ENCODE measurements around the gene COPS3. TPM values are rescaled to one million over a fixed set of nuclear protein-coding genes. Genes with fewer than 3 reads are reported as not detected.
"Not testable (repeated sequence)": the region's sequence is repeated elsewhere in the genome, so short reads cannot be mapped to it uniquely, and the experiment has no call there.

COPS3 gene
- total RNA-seq, 1 experiment from 2014 or later = 113 TPM

GRCh38 chr17:17279316-17279715 lies 1.7 kb downstream of the COPS3 start:
- peaks cover 9% of the 10 kb centered on the region for H3K79me1 ChIP-seq (ENCODE audit: insufficient read depth, low read depth, low read length, poor library complexity, severe bottlenecking)
- H2AFZ ChIP-seq (ENCODE audit: low read length) = no peak overlapping the region

GRCh38 chr17:17277431-17277830 lies 3.6 kb downstream of the COPS3 start:
- H3K79me2 ChIP-seq (ENCODE audit: insufficient read depth, low read length) = peaks cover 23% of the 10 kb centered on the region

More at GRCh38 chr17:17279316-17279715, 1.7 kb downstream of the COPS3 start:
- no peak for DNase-seq
- H3K27me3 ChIP-seq (ENCODE audit: insufficient read depth, low read length) = no peaks in the 10 kb centered on the region
- no peak overlapping the region for H3K4ac ChIP-seq (ENCODE audit: low read depth, low read length)
- H3K79me2 ChIP-seq (ENCODE audit: insufficient read depth, low read length) = peaks cover 23% of the 10 kb centered on the region
- no peaks in the 10 kb centered on the region for H3K4me1 ChIP-seq (ENCODE audit: insufficient read depth, low read length)
- no peak overlapping the region for H2BK20ac ChIP-seq (ENCODE audit: low read depth, low read length, poor library complexity, severe bottlenecking)
- no peak overlapping the region for H2BK120ac ChIP-seq (ENCODE audit: low read depth, low read length, poor library complexity, severe bottlenecking)
- H4K5ac ChIP-seq (ENCODE audit: insufficient read length, low read depth, low read length) = no peak overlapping the region
- no peaks in the 10 kb centered on the region for H3K27me3 Mint-ChIP-seq (ENCODE audit: low read depth)
- H3K18ac ChIP-seq (ENCODE audit: insufficient read length, low read depth, low read length) = no peak overlapping the region
- H3K36me3 Mint-ChIP-seq (ENCODE audit: insufficient read depth in 1 of 3, low read depth in 3 of 3) = peaks cover 9 to 19% (median 13%) of the 10 kb centered on the region in 3 experiments; a peak in 6 of 7 replicates
- H3K4me1 Mint-ChIP-seq = peaks cover 16 to 17% of the 10 kb centered on the region in 2 experiments
- TF ChIP-seq CTCF (conservative IDR thresholded peaks at IDR 0.05) = no peak
- H3K4me3 Mint-ChIP-seq = peak overlapping the region; percentile 91 to 97
- peak overlapping the region; percentile 98 for H3K4me2 ChIP-seq (ENCODE audit: insufficient read depth, insufficient read length, low read length)
- peaks cover 9% of the 10 kb centered on the region for H3K23me2 ChIP-seq (ENCODE audit: insufficient read length, low read depth, low read length, poor library complexity, severe bottlenecking)
- no peak overlapping the region for H2BK5ac ChIP-seq (ENCODE audit: insufficient read length, low read length)
- no CpG with 5 or more reads among the region's 4 CpGs for WGBS (ENCODE audit: extremely low coverage, insufficient read length, low lambda C conversion rate)
- no peak overlapping the region for H2AK5ac ChIP-seq (ENCODE audit: insufficient read length, low read length)
- peak overlapping the region; percentile 51 for H3K9ac ChIP-seq (ENCODE audit: extremely low read depth, insufficient read length, low read length)
- no peak overlapping the region for H2BK15ac ChIP-seq (ENCODE audit: low read depth, low read length)
- H4K91ac ChIP-seq (ENCODE audit: insufficient read length, low read depth, low read length) = no peak overlapping the region
- H4K20me1 ChIP-seq (ENCODE audit: control insufficient read depth, insufficient read depth, insufficient read length) = no peaks in the 10 kb centered on the region
- no peak overlapping the region for H4K8ac ChIP-seq (replicated peaks; ENCODE audit: insufficient read length, low read depth, low read length)
- no peak overlapping the region for H3K14ac ChIP-seq (ENCODE audit: insufficient read depth, low read length)
- no peak overlapping the region for H3K27ac ChIP-seq (ENCODE audit: insufficient read length, low read depth, low read length)
- H3K9me3 Mint-ChIP-seq = no peaks in the 10 kb centered on the region
- H2BK12ac ChIP-seq (ENCODE audit: insufficient read length, low read depth, low read length) = no peak overlapping the region
- no peaks in the 10 kb centered on the region for H3K9me3 ChIP-seq (ENCODE audit: control insufficient read depth, low read depth, low read length)
- no peak overlapping the region for H3K23ac ChIP-seq (ENCODE audit: insufficient read length, low read depth, low read length)
- no peak overlapping the region for H3T11ph ChIP-seq (ENCODE audit: low read length)
- H3K27ac Mint-ChIP-seq = no peak overlapping the region; a peak in 1 of 7 replicates
- H3K56ac ChIP-seq (ENCODE audit: insufficient read length, low read depth, low read length) = no peak overlapping the region

More at GRCh38 chr17:17277431-17277830, 3.6 kb downstream of the COPS3 start:
- H3K79me1 ChIP-seq (ENCODE audit: insufficient read depth, low read depth, low read length, poor library complexity, severe bottlenecking) = peaks cover 14% of the 10 kb centered on the region
- no CpG with 5 or more reads among the region's 5 CpGs for WGBS (ENCODE audit: extremely low coverage, insufficient read length, low lambda C conversion rate)
- not testable (repeated sequence) for H3K9me3 Mint-ChIP-seq; H3T11ph ChIP-seq (ENCODE audit: low read length); H2AFZ ChIP-seq (ENCODE audit: low read length); H4K91ac ChIP-seq (ENCODE audit: insufficient read length, low read depth, low read length); H4K5ac ChIP-seq (ENCODE audit: insufficient read length, low read depth, low read length); H3K18ac ChIP-seq (ENCODE audit: insufficient read length, low read depth, low read length); H3K14ac ChIP-seq (ENCODE audit: insufficient read depth, low read length); H3K4ac ChIP-seq (ENCODE audit: low read depth, low read length); H3K23ac ChIP-seq (ENCODE audit: insufficient read length, low read depth, low read length); H3K56ac ChIP-seq (ENCODE audit: insufficient read length, low read depth, low read length); H2AK5ac ChIP-seq (ENCODE audit: insufficient read length, low read length); H2BK20ac ChIP-seq (ENCODE audit: low read depth, low read length, poor library complexity, severe bottlenecking); H2BK120ac ChIP-seq (ENCODE audit: low read depth, low read length, poor library complexity, severe bottlenecking); H3K9me3 ChIP-seq (ENCODE audit: control insufficient read depth, low read depth, low read length); H4K8ac ChIP-seq (replicated peaks; ENCODE audit: insufficient read length, low read depth, low read length); H4K20me1 ChIP-seq (ENCODE audit: control insufficient read depth, insufficient read depth, insufficient read length); H2BK5ac ChIP-seq (ENCODE audit: insufficient read length, low read length); H3K9ac ChIP-seq (ENCODE audit: extremely low read depth, insufficient read length, low read length); H3K27me3 ChIP-seq (ENCODE audit: insufficient read depth, low read length); DNase-seq; H2BK15ac ChIP-seq (ENCODE audit: low read depth, low read length); H3K27ac Mint-ChIP-seq; H3K4me1 ChIP-seq (ENCODE audit: insufficient read depth, low read length); H3K27ac ChIP-seq (ENCODE audit: insufficient read length, low read depth, low read length); H3K4me3 Mint-ChIP-seq; H3K23me2 ChIP-seq (ENCODE audit: insufficient read length, low read depth, low read length, poor library complexity, severe bottlenecking); H2BK12ac ChIP-seq (ENCODE audit: insufficient read length, low read depth, low read length); H3K27me3 Mint-ChIP-seq (ENCODE audit: low read depth); H3K4me2 ChIP-seq (ENCODE audit: insufficient read depth, insufficient read length, low read length)
- Mint-ChIP-seq H3K36me3 (ENCODE audit: insufficient read depth in 1 of 3, low read depth in 3 of 3) (peaks cover 11 to 37% (median 24%) of the 10 kb centered on the region in 3 experiments; a peak in 6 of 7 replicates), H3K4me1 (peaks cover 16 to 17% of the 10 kb centered on the region in 2 experiments)
